K562 (cell line): Measurements from ENCODE around the gene IGSF9. TPM values are rescaled to one million over a fixed set of nuclear protein-coding genes. Genes with fewer than 3 reads are reported as not detected.

ENCODE experiments used
- BHLHE40 ChIP-seq: IDR thresholded peaks from 2 replicates; pipeline ENCODE4 v1.6.1; 2011; ENCODE audit warnings: low read length, improper control_type of control experiment
- GABPB2 ChIP-seq: fragments of 250-450 bp; sonication (Bioruptor Pico); conservative IDR thresholded peaks from 2 replicates; pipeline ENCODE4 v1.5.1; 2021; ENCODE audit warnings: mild to moderate bottlenecking
- KDM1A ChIP-seq, 2 experiments: fragments of 450-650 bp; IDR thresholded peaks; 2 replicates each; pipeline ENCODE4 v1.6.1; 2016; ENCODE audit warnings: mild to moderate bottlenecking in 2 of 2
- LCOR ChIP-seq: sonication (generic); formaldehyde crosslinking; IDR thresholded peaks from 2 replicates; pipeline ENCODE4 v1.8.0; 2022; ENCODE audit warnings: mild to moderate bottlenecking, missing genetic modification reagents
- NEUROD1 ChIP-seq: fragments of 150-350 bp; IDR thresholded peaks from 2 replicates; pipeline ENCODE4 v1.6.1; 2014; ENCODE audit warnings: borderline replicate concordance, low read length, low read depth; ENCODE audit not compliant: partially characterized antibody
- ZEB2 ChIP-seq: fragments of 450-650 bp; IDR thresholded peaks from 2 replicates; pipeline ENCODE4 v1.6.1; 2016
- ZNF263 ChIP-seq: sonication (generic); formaldehyde crosslinking; IDR thresholded peaks from 2 replicates; pipeline ENCODE4 v1.8.0; 2022; ENCODE audit warnings: mild to moderate bottlenecking, missing genetic modification reagents, borderline replicate concordance
- ZNF507 ChIP-seq: conservative IDR thresholded peaks from 2 replicates; pipeline ENCODE4 v1.6.1; 2017; ENCODE audit warnings: missing genetic modification characterization, missing compliant biosample characterization
- ZNF76 ChIP-seq: fragments of 250-450 bp; sonication (Bioruptor Pico); IDR thresholded peaks from 2 replicates; pipeline ENCODE4 v1.4.0; 2020; ENCODE audit warnings: mild to moderate bottlenecking, moderate library complexity, borderline replicate concordance
- polyA plus RNA-seq, 8 experiments: library from polyadenylated mRNA; depleted of rRNA in 4 of 8; stranded (reverse) in 5 of 8; unstranded in 3 of 8; fragments of >200 nt; fragmentation: Nextera tagmentation in 2 of 8; fragmentation: Illumina TruSeq in 1 of 8; extraction: Ambion mirVana in 2 of 8; extraction: Trizol in 1 of 8; gene quantifications; 2 replicates each; pipeline versions ENCODE4 v1.2.1 to v1.2.3, GENCODE V29; 2011 to 2014; ENCODE audit warnings: inconsistent platforms in 1 of 8, missing spikeins in 1 of 8
- total RNA-seq, 7 experiments: library from RNA; depleted of rRNA in 6 of 7; stranded (reverse); fragments of >200 nt in 6 of 7; fragmentation: Illumina TruSeq in 2 of 7; extraction: Trizol in 2 of 7; gene quantifications; 2 replicates each; pipeline versions ENCODE4 v1.2.1 to v1.2.3, GENCODE V29; 2011 to 2021; ENCODE audit warnings: low replicate concordance in 1 of 7
- TF ChIP-seq, protein P1 (sequence below): sonication (generic); formaldehyde crosslinking; IDR thresholded peaks from 2 replicates; pipeline ENCODE4 v1.8.1; 2022; ENCODE audit warnings: missing genetic modification reagents
- TF ChIP-seq, protein P2 (sequence below): sonication (generic); formaldehyde crosslinking; IDR thresholded peaks from 2 replicates; pipeline ENCODE4 v1.8.0; 2022; ENCODE audit warnings: missing genetic modification reagents, mild to moderate bottlenecking, moderate library complexity, borderline replicate concordance
- TF ChIP-seq, protein P3 (sequence below): fragments of 450-650 bp; IDR thresholded peaks from 2 replicates; pipeline ENCODE4 v1.6.1; 2017; ENCODE audit warnings: antibody characterized with exemption, mild to moderate bottlenecking

The IGSF9 gene
- total and polyA plus RNA-seq, 9 of the 15 experiments (the other 6 are each of a cell fraction or from before 2014, with no cell fraction given): 0.03 to 0.29 (median 0.07) TPM; not detected in 1

DNA sequence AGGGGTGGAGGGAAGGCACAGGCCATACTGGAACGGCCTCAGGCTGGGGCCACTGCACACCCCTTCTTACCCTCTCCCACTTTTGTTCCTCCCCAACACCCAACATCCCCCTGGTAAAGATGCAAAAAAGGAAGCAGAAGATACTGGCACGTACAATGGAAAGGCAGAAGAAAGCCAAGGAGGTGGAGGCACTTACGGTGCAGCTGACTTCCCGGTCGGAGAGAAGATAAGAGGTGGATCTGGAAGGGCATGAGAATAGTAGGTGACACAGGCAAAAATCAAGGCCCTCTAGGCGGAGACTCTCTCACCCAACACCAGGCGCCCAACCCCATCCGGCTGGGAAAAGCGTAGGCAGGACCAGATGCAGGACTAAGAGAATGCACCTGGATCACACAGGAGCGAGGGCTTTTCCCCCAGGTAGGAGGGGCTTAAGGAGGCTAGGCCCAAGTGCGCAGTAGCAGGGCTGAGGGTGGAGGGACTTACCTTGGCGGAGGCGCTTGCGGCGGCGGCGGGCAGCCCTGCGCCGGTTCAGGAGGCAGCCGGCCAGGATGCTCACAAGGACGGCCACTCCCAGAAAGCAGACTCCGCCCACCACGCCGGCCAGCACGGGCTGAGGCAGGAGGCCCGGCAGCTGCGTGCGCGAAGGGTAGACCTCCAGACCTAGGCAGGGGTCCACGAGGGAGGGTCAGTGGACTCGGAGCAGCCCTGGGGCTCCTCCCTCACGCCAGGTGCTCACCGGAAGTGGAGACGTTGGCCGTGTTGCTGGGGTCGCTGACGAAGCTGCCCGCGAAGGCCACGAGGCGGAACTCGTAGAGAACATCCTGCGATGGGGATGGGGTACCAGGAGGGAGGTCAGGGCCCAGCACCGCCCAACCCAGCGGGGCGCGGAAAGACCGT is 16.0 kb downstream of the IGSF9 start (continued):
- no peak for TF ChIP-seq GABPB2
- peak; percentile 40; the same call in 1 of the 2 replicates for TF ChIP-seq BHLHE40
- TF ChIP-seq ZNF263: peak; percentile 83
- no peak for TF ChIP-seq ZNF507 (tag)
- TF ChIP-seq, protein P1, sequence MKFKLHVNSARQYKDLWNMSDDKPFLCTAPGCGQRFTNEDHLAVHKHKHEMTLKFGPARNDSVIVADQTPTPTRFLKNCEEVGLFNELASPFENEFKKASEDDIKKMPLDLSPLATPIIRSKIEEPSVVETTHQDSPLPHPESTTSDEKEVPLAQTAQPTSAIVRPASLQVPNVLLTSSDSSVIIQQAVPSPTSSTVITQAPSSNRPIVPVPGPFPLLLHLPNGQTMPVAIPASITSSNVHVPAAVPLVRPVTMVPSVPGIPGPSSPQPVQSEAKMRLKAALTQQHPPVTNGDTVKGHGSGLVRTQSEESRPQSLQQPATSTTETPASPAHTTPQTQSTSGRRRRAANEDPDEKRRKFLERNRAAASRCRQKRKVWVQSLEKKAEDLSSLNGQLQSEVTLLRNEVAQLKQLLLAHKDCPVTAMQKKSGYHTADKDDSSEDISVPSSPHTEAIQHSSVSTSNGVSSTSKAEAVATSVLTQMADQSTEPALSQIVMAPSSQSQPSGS (CRISPR knock-in tag): no peak
- TF ChIP-seq NEUROD1: peak; percentile 72
- peak; percentile 37; the same call in 1 of the 2 replicates for TF ChIP-seq ZEB2
- 0 out of 2 replicates have a peak, but pooled peaks have one; percentile 38 for TF ChIP-seq LCOR (CRISPR knock-in tag)
- TF ChIP-seq ZNF76 (CRISPR knock-in tag): 0 out of 2 replicates have a peak, but pooled peaks have one; percentile 7
- 0 out of 4 replicates have a peak, but pooled peaks of 1 of the 2 experiments have one; percentile 18 for TF ChIP-seq KDM1A (IDR thresholded peaks at IDR 0.05)
- TF ChIP-seq, protein P2, sequence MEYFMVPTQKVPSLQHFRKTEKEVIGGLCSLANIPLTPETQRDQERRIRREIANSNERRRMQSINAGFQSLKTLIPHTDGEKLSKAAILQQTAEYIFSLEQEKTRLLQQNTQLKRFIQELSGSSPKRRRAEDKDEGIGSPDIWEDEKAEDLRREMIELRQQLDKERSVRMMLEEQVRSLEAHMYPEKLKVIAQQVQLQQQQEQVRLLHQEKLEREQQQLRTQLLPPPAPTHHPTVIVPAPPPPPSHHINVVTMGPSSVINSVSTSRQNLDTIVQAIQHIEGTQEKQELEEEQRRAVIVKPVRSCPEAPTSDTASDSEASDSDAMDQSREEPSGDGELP: peak; percentile 58; the same call in 1 of the 2 replicates
- TF ChIP-seq, protein P3, sequence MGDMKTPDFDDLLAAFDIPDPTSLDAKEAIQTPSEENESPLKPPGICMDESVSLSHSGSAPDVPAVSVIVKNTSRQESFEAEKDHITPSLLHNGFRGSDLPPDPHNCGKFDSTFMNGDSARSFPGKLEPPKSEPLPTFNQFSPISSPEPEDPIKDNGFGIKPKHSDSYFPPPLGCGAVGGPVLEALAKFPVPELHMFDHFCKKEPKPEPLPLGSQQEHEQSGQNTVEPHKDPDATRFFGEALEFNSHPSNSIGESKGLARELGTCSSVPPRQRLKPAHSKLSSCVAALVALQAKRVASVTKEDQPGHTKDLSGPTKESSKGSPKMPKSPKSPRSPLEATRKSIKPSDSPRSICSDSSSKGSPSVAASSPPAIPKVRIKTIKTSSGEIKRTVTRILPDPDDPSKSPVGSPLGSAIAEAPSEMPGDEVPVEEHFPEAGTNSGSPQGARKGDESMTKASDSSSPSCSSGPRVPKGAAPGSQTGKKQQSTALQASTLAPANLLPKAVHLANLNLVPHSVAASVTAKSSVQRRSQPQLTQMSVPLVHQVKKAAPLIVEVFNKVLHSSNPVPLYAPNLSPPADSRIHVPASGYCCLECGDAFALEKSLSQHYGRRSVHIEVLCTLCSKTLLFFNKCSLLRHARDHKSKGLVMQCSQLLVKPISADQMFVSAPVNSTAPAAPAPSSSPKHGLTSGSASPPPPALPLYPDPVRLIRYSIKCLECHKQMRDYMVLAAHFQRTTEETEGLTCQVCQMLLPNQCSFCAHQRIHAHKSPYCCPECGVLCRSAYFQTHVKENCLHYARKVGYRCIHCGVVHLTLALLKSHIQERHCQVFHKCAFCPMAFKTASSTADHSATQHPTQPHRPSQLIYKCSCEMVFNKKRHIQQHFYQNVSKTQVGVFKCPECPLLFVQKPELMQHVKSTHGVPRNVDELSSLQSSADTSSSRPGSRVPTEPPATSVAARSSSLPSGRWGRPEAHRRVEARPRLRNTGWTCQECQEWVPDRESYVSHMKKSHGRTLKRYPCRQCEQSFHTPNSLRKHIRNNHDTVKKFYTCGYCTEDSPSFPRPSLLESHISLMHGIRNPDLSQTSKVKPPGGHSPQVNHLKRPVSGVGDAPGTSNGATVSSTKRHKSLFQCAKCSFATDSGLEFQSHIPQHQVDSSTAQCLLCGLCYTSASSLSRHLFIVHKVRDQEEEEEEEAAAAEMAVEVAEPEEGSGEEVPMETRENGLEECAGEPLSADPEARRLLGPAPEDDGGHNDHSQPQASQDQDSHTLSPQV: no peak
